ENCODE measurements around the gene ZNF775.

The ZNF775 gene

DNA sequence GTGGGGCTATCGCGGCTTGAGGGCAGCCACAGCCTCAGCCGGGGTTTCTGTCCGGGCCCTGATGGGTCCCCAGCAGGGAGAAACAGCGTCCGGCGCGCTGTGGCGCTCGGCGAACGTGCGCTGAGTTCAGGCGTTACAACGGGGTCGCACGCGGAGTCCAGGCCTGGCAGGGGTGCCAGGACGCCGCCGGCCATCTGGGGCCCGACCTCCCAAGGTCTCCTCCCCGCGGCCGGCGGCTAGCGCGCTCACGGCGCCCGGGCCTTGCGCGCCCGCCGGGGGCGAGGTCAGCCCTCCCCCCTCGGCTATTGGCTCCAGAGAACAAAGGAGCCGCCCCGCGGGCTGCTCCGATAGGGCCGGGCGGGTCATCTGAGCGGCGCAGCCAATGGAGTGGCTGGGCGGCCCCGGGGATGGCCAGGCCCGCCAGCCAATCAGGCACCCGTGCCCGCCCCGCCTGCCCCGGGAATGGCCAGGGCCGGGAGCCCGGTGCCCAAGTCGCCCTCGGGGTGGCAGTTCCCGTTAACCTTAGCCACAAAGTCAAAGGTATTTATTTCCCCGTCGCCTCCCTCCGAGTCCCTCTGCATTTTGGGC, at the start of gene ZNF775:
Gene ZNF775 (plus strand): TSS at position 478 of the 588 bp plus-strand sequence. CDS start 9,141 bp downstream, outside the sequence.
- peak; percentile 88 to 95 for DNase-seq

DNA sequence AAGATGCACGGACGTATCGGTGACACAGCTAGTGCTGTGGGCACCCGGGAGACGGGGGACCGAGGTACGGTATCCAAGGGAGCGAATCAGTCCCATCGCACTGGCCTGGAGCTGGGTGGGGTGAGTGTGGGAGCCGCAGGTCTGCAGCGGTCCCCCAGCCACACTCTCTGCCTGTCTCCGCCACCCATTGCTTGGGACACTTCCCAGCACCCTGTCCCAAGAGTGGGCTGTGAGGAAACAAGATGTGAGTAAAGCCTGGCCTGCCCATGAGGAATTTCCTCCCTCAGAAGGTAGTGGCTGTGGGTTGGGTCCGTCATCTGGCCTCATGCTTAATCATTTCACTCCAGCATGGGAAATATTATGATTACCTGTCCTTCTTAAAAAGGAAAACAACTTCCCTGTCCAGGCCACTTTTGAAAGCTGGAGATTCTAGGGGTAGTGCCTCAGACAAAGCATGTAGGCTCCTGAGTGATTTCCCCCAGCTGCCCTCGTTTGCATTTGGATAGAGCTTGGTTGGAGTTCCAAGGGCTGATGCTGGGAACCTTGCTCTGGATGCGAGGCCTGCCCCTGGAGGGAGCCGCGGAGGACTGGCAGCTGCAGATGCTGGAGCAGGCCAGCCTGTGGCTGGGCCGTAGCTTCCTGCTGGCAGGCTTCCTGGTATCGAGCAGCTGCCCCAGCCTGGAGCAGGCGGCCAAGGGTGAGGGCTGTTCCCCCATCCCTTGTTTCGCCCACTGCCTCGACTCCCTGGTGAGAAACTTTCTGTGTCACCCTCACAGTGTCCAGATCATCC, 49.6 kb upstream of the ZNF775 start:
- DNase-seq = no peak

DNA sequence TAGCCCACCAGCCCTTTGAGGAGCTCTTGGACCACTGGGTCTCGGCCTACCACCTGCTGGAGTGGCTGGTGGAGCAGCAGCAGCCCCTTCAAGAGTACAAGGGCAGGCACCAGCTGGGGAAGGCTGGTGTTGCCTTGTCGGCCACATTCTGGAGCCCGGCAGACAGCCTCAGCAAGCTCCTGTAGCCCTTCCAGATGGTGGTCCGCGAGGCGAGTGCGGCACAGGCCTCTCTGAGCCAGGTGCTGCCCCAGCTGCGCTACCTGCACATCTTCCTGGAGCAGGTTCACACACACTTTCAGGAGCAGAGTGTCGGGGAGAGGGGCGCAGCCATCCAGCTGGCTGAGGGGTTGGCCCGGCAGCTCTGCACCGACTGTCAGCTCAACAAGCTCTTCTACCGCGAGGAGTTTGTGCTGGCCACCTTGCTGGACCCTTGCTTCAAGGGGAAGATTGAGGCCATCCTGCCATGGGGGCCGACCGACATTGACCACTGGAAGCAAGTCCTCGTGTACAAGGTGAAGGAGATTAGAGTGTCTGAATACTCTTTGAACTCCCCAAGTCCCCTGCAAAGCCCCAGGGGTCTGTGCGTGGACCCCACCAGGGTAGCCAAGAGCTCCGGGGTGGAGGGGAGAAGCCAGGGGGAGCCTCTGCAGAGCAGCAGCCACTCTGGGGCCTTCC, 48.8 kb upstream of the ZNF775 start:
- no peak for DNase-seq

DNA sequence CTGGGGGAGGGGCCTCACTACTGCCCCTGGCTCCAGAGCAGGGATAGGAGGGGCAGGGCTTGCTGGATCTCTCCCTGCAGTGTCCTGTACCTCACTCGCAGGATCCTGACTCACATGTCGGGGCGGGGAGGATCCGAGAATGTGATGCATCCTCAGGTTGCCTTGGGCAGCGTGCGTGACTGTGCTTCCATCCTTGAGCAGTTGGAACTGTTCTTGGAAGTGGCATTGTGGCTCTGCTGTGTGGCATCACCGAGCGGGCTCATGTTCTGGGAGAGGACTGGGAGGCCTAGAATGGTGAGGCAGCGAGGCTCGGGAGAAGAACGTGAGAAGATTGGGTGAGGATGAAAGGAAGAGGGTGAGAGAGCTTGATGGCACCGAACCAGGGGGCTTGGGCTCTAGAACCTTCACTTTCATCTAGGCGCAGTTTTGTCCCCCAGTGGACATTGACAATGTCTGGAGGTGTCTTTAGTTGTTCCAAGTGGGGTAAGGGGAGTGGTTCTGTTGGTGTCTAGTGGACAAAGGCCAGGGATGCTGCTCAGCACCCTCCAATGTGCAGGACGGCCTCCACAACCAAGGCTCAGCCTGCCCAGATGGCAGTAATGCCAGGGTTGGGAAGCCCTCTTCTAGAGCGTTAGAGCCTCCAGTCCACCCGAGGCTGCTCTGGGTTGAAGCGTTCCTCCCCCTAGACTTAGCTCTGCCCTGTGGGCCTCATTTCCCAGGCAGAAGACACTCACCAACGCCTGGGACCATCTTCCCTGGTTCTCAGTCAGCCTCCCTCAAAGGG, 46.1 kb upstream of the ZNF775 start:
- DNase-seq = no peak

DNA sequence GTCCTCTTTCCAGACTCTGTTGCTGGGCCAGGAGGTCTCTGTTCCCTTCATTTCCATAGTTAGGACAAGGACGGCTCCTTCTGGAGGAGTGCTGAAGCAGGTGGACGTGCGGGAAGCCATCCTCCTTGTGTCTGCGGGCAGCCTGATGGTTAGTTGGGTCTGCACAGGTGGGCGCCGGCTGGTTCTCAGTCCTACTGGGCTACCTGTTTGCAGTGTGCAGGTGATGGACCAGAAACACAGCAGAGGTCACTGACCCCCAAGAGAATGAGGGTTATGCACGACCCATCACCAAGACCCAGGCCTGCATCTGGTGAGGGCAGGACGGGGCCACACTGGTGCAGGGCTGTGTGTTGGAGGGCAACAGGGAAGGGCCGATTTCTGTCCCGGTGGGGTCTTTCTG, 45.5 kb upstream of the ZNF775 start:
- DNase-seq = no peak

DNA sequence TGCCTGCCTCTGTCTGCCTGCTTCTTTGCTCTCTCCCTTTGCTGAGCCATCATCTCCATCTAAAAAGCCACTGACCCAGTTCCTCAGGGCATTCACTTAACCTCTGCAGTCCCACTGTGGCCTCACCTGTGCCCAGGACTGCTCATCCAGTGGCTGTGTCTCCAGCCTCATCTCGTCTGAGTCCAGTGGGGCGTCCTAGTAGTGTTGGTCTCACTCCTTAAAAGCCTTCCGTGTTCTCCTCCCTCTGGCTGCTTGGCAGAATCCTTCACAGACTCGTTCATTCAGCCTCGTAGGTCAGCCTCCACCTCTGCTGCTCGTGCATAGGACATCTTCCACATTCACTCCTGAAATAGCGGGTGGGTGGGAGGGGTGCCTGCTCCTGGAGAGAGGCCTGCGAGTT, 45.0 kb upstream of the ZNF775 start:
- DNase-seq = no peak

DNA sequence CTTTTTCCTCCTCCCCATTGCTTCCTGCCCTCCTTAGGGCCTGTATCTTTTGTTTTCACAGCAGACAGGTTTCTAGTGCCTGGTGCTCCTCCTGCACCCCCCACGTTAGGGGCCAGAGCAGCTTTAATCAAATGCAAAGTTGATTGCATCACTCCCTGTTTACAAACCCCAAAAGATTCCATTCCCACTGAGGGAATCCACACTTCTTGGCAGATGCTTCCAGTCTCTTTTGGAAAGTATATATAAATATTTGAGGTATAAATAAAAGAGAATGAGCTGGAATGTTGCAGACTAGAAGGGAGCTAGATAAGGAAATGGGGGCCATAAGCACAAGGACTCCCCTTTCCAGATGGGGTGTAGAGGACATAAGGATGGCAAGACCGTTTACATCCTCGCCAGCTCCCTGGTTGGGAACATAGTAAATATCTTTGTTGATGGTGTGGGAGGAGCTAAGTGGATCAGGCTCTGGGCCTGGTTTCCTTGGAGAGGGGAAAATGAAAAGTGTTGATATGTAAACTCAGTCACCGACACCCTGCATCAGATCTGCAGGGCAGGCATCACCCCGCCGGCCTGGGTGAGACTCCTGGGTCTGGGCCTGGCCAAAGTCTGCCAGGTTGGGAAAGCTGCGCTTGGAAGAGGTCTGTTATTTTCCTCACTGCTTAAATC, 43.9 kb upstream of the ZNF775 start:
- no peak for DNase-seq

DNA sequence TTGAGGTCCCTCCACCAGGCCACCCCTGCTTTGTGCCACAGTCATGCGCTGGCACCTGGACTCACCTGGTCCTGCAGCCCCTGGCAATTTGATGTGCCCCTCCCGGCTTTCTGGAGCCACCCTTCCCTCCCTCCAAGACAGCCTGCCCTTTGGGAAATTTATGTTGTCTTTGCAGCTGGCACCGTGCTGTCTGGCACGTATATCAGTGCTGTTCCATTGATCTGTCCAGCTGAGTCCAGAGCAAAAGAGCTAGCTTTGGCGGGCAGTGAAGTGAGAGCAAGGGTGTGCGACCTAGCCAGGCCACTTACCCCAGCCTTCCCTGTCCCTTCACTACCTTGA, 43.4 kb upstream of the ZNF775 start:
- no peak for DNase-seq

DNA sequence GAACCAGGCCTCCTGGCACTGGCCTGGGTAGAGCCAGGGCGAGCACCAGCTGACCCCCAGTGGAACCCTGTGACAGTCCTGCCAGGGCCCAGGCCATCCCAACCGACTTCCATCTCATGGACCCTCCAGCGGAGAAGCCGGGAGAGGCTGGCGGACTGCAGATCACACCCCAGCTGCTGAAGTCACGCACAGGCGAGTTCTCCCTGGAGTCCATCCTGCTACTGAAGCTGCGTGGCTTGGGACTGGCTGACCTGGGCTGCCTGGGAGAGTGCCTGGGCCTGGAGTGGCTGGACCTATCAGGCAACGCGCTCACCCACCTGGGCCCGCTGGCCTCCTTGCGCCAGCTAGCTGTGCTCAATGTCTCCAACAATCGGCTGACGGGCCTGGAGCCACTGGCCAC, 42.4 kb upstream of the ZNF775 start:
- DNase-seq = no peak

DNA sequence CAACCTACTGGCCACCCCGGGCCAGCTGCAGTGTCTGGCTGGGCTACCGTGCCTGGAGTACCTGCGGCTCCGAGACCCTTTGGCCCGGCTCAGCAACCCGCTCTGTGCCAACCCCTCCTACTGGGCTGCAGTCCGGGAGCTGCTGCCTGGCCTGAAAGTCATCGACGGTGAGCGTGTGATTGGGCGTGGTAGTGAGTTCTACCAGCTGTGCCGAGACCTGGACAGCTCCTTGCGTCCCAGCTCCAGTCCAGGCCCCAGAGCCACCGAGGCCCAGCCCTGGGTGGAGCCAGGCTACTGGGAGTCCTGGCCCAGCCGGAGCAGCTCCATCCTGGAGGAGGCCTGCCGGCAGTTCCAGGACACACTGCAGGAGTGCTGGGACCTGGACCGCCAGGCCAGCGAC, 42.0 kb upstream of the ZNF775 start:
- no peak for DNase-seq

DNA sequence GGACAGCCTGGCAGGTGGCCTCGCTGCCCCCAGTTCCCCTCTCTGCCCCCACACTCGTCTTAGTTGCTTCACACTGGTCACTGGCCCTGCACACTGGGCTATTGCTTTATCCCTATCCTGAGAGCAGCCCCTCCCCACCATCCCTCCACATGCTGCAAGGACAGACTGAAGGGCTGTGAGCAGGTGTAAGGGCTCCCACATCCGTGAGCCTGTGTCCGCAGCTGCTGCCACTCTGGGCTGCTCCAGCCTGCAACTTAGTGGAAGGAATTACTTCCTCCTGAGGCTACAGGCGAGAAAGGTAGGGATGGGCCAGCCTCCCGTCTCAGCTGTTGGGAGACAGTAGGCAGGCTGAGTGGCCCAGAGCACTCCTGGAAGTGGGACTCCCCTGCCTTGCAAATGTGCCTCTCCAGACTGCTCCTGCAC, 41.5 kb upstream of the ZNF775 start:
- DNase-seq = no peak

DNA sequence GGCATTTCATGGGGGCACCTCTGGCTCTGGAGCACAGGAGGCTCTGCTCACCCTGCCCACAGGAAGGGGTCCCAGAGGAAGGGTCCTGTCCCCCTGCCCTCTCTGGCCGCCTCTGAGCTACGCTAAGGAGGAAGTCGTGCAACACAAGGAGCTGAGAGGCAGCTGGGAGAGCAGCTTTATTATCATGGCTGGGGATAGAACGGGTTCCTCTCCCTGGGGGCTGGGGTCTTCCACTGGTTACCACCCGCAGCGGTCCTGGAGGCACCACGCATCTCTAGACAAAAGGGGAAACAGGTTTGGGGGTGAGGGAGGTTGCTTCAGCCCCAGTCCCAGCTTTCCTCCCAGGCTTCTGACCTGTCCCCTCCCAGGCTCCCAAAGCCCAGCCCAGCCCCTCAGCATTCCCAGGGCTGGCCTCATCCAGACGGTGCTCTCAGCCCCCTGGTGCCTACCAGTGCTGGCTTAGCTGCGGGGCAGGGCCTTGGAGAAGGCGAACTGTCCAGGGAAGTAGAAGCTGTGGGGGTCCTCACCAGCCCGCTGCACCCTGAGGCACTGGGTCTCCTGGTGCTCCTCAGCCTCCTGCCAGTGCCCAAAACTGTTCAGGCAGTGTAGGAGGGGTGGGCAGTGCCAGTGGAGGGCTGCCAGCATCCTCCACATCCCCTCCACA, 40.8 kb upstream of the ZNF775 start:
- DNase-seq = no peak

DNA sequence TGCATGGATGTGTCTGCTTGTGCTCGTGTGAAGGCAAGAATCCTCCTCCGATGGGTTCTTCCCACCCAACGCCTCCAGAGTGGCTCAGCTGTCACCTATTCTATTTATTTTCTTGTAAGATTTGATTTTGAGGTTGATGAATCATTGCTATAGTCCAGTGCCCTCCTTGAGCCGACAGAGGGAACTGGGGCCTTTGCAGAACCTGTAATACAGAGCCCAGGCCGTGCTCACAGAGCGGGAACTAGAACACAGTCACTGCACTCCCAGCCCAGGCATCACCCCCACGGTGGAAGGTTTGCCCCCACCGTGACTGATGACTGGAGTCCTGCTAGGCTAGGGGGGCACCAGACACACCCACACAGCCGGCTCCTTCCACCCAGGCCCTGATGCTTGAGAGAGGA, 39.7 kb upstream of the ZNF775 start:
- no peak for DNase-seq

DNA sequence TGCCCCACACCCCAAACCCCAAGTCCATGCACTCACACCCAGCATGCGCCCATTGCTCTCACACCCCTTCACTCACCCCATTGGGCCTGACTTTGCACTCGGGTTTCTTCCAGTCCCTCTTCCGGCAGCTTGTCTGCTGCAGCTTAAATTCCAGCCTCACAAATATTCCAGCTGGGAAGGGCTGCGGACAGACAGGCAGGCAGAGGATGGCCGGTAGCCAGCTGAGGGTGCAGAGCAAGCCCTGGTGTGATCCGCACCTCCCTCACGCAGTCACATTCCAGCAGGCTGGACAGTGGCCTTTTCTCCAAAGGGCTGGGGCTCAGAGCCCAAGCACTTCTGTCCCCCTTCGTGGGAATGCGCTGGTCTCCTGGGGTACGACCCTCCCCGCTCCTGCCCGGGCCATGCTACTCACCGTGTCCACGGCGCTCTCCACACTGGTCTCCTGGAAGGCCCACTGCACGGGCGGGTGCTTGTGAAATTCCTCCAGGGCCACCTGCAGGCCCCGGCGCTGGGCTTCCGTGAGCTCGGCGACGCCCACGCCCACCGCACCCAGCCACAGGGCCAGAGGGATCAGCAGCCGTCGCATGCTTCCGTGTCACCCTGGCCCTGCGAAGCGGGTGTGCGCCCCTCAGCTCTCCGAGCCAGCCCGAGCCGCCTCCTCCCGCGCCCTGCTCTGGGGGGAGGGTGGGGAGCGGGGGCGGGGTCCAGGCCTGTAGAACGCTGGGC, 38.9 kb upstream of the ZNF775 start:
- DNase-seq = no peak

DNA sequence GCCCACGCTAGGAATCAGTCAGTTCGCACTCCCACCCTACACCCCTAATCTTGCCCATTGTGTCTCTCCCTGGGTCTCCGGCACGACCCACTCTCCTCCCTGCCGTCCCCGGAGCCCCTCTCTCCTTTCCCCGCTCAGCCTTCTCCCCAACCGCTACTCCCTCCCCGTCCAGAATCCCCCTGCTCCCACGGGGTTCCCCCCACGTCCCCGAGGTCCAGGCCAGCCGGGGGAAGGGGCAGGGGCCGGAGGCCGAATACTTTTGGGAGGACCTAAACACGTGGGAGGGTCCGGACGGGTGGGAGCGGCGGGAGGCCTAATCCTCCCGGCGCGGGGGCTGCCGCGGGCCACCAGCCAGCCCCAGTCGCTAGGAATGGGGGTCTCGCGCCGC, 38.3 kb upstream of the ZNF775 start:
- DNase-seq = no peak

DNA sequence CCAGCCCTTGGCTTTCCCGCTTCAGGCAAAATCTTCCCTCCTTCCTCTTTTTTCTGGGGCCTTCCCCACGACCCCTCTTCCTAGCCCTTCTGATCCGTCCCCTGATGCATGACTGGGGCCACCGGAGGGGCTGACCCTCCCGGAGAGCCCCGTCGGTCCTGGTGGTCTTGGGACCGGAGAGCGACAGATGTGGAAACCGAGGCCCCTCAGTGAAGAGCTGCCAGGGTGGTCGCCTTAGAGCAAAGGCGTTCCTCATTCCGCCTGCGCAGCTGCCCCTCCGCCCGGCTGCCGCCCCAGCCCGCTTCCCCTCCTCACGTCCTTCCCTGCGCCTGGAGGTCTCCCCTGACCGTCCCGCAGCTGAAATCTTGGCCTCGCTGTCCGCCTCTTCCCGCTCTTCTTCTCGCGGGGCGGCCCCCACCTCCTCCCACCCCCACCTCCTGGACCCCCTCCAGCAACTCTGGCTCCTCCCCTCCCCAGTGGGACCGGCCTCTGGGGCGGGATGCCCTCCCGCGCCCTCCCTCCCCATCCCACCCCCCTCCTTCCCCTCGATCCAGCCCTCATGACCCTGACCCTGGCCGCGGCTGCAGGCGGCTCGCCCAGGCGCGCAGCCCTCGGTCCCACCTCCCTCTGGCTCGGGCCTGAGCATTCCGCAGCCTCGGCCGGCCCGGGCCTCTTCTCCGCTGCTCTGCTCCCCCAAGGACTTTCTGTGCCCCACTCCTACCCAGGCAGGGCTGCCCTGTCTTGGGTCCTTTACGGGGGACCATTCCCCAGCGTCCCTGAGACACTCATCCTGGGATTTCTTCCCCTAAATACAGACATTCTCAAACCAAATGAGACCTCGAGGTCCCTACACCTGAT, 37.6 kb upstream of the ZNF775 start, which contains the start of gene RARRES2:
Gene RARRES2 (minus strand): TSS at position 367 of the 858 bp plus-strand sequence. CDS start 1,020 bp downstream, outside the sequence.
- no peak for DNase-seq

DNA sequence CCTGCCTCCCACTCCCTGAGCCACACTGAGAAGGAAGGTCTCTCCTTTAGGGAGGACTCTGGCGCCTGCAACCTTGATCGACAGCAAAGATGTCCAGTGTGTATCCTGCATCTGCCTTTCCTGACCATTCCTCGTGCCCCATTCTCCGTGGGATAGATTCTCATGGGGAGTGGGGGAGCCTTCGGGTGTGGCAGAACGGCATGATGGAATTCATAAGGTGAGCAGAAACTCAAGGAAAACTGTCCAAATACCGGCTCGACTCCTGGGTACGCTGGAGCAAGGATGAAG, 37.1 kb upstream of the ZNF775 start:
- DNase-seq = no peak

DNA sequence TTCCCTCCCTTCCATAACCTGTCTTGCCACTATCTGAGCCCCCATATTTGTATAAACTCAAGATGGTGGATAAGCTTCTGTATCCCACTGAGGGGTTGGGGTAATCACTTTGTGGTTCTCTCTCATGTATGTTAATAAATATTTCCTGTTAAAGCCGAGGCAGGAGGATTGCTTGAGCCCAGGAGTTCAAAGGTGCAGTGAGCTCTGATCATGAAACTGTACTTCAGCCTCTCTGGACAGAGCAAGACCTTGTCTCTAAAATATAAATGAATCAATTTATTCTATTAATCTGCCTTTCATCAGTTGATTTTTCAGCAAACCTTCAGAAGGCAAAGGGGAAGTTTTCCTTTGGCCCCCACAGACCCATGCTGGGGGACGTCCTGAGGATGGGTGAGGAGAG, 35.9 kb upstream of the ZNF775 start:
- DNase-seq = no peak

DNA sequence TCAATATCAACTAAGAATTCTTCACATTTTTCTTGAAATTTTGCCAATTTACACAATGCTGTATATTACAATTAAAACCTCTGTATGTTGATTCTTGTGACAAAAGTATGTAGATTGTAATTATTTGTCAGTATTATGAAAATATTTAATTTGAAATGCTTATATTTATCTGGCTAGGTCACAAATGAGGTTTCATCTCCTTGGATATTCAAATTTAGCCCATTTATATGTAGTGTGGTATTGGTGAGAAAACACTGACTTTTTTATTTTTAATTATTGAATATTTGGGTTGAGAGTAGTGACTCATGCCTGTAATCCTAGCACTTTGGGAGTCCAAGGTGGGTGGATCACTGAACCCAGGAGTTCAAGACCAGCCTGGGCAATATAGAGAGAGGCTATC, 34.8 kb upstream of the ZNF775 start:
- DNase-seq = no peak

DNA sequence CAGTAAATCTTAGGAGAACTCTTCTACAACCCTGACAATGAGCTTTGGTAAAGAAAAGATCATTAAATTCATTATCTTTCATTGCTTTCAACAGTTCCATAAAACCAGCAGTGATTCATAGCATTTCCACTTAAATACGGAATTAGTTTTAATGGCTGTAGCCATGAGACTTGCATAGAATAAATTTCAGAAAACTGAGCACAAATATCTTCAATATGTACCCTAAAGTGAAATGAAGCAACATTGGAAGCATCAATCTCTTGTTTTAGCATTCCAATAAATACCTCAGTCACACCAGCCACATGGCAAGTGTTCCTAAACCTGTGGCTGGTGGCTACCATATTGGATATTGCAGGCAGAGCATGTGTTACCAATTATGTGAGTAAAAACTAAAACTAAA, 34.1 kb upstream of the ZNF775 start:
- no peak for DNase-seq

DNA sequence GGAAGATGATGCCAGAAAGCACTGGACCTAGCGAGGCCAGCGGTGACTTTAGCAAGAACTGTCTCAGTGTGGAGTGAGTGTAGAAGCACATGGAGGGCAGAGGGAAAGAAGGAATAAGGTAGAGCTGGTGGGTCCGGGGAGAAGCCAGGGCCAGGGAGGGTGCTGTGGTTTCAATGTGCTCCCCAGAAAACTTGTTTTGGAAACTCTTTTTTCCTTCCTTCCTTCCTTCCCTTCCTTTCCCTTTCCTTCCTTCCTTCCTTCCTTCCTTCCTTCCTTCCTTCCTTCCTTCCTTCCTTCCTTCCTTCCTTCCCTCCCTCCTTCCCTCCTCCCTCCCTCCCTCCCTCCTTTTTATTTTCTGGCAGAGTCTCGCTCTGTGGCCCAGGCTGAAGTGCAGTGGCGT, 32.2 kb upstream of the ZNF775 start:
- no peak for DNase-seq
